RWPE2 (cell line): Measurements from ENCODE around the gene TENM4.
A peak's percentile ranks its signal among the peaks of the same experiment; 100 is the strongest.

Experiments
- ATAC-seq: fragments of 200-7000 bp; cut with Tn5 transposase; 3 replicates; pipeline ENCODE4 v1.9.1; 2021; ENCODE audit warnings: low read depth
- DNase-seq: peaks from one replicate; pipeline ENCODE4 v3.0.0-alpha.2; 2020; ENCODE audit warnings: low spot score
- H3K27ac ChIP-seq: fragments of 450-650 bp; 2 replicates; pipeline ENCODE4 v1.5.1; 2017; ENCODE audit warnings: mild to moderate bottlenecking; ENCODE audit not compliant: poor library complexity, severe bottlenecking
- H3K27me3 ChIP-seq: fragments of 250-450 bp; sonication (Bioruptor Pico); 2 replicates; pipeline ENCODE4 v1.5.1; 2021; ENCODE audit warnings: mild to moderate bottlenecking, moderate library complexity; ENCODE audit not compliant: insufficient read depth, poor library complexity, severe bottlenecking
- H3K36me3 ChIP-seq: fragments of 250-450 bp; sonication (Bioruptor Pico); 2 replicates; pipeline ENCODE4 v1.5.1; 2020; ENCODE audit warnings: low read depth, mild to moderate bottlenecking, moderate library complexity
- H3K4me1 ChIP-seq: fragments of 250-450 bp; sonication (Bioruptor Pico); 2 replicates; pipeline ENCODE4 v1.5.1; 2021; ENCODE audit warnings: mild to moderate bottlenecking, moderate library complexity; ENCODE audit not compliant: insufficient read depth, poor library complexity, severe bottlenecking
- H3K4me3 ChIP-seq: fragments of 250-450 bp; sonication (Bioruptor Pico); 2 replicates; pipeline ENCODE4 v1.5.1; 2021; ENCODE audit warnings: mild to moderate bottlenecking, moderate library complexity; ENCODE audit not compliant: severe bottlenecking
- H3K9me3 ChIP-seq: fragments of 250-450 bp; sonication (Bioruptor Pico); 2 replicates; pipeline ENCODE4 v1.5.1; 2021; ENCODE audit warnings: mild to moderate bottlenecking, moderate library complexity; ENCODE audit not compliant: severe bottlenecking
- TF ChIP-seq, protein P1 (sequence below): fragments of 450-650 bp; IDR thresholded peaks from one replicate; pipeline ENCODE4 v1.5.1; 2017; ENCODE audit warnings: mild to moderate bottlenecking, moderate library complexity; ENCODE audit not compliant: poor library complexity, severe bottlenecking

The TENM4 gene

GRCh38 chr11:78801161-78801884 lies 639.5 kb downstream of the TENM4 start:
- TF ChIP-seq, protein P1, sequence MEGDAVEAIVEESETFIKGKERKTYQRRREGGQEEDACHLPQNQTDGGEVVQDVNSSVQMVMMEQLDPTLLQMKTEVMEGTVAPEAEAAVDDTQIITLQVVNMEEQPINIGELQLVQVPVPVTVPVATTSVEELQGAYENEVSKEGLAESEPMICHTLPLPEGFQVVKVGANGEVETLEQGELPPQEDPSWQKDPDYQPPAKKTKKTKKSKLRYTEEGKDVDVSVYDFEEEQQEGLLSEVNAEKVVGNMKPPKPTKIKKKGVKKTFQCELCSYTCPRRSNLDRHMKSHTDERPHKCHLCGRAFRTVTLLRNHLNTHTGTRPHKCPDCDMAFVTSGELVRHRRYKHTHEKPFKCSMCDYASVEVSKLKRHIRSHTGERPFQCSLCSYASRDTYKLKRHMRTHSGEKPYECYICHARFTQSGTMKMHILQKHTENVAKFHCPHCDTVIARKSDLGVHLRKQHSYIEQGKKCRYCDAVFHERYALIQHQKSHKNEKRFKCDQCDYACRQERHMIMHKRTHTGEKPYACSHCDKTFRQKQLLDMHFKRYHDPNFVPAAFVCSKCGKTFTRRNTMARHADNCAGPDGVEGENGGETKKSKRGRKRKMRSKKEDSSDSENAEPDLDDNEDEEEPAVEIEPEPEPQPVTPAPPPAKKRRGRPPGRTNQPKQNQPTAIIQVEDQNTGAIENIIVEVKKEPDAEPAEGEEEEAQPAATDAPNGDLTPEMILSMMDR: no peak
- DNase-seq (no peak), ATAC-seq (peak; percentile 71)
- Histone ChIP-seq H3K27me3 (no peaks in the 10 kb centered on the region), H3K9me3 (no peaks in the 10 kb centered on the region), H3K36me3 (no peaks in the 10 kb centered on the region), H3K27ac (peak overlapping the region; percentile 73), H3K4me3 (no peak overlapping the region), H3K4me1 (peaks cover 37% of the 10 kb centered on the region)

DNA sequence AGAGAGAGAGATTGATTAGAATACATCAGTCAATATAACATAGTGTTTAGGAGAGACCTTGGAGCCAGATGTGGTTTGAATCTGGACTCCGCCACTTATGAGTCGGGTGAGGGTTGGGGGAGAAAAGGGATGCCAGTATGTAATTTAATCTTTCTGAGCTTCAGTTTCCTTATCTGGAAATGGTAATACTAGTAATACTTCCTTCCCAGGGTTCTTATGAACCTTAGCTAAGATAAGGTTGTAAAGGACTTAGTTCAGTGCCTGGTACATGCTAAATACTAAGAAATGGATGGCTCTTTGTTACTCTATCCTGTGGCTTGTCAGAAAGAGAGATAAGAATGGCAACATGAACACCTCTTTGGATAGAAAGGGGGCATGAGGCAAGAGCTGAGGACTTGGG lies 640.1 kb downstream of the TENM4 start:
- Histone ChIP-seq H3K36me3 (no peaks in the 10 kb centered on the region), H3K4me3 (no peak overlapping the region), H3K27ac (peak overlapping the region; percentile 73), H3K27me3 (no peaks in the 10 kb centered on the region), H3K4me1 (peaks cover 39% of the 10 kb centered on the region), H3K9me3 (no peaks in the 10 kb centered on the region)
- TF ChIP-seq, protein P1: no peak
- no peak for DNase-seq
- no peak; the same call in 2 of the 3 replicates for ATAC-seq

DNA sequence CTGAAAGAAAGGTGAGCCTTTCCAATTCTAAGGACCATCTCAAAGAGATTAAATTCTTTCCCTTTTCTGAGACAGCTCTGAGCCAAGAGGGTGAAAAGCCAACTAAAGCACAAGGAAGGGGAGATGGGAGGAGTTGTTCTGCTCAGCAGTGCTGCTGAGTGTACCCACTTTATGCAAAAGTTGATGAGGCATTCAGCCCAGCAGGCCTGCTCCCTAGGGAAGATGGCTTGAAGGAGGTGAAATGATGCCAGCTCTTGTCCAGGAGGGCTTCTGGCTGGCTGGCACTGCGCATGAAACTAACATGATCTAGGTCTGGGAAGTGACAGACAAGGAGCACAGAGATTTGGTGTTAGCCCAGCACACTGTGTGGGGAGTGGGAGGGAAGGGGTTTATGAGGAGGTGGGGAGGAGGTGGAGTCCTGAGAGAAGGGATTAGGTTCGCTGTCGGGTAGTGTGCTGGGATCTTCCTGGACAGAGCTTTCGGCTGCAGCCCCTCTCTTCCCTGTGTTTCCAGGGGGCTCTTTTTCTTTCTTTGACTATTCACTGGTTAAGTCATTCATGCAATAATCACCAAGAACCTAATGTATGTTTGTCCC lies 640.6 kb downstream of the TENM4 start:
- TF ChIP-seq, protein P1: no peak
- no peak for ATAC-seq

GRCh38 chr11:78798663-78799062 lies 642.2 kb downstream of the TENM4 start:
- no peaks in the 10 kb centered on the region for H3K27me3 ChIP-seq
- no peak overlapping the region for H3K4me3 ChIP-seq
- H3K4me1 ChIP-seq: peaks cover 39% of the 10 kb centered on the region
- no peaks in the 10 kb centered on the region for H3K36me3 ChIP-seq
- ATAC-seq (no peak), DNase-seq (no peak)
- H3K9me3 ChIP-seq: no peaks in the 10 kb centered on the region
- TF ChIP-seq, protein P1: peak; percentile 43
- no peak overlapping the region for H3K27ac ChIP-seq

More for the DNA sequence above, 640.6 kb downstream of the TENM4 start:
- Histone ChIP-seq H3K36me3 (no peaks in the 10 kb centered on the region), H3K4me3 (no peak overlapping the region), H3K27ac (peak overlapping the region; percentile 73), H3K9me3 (no peaks in the 10 kb centered on the region), H3K4me1 (peaks cover 39% of the 10 kb centered on the region), H3K27me3 (no peaks in the 10 kb centered on the region)
- DNase-seq: no peak

DNA sequence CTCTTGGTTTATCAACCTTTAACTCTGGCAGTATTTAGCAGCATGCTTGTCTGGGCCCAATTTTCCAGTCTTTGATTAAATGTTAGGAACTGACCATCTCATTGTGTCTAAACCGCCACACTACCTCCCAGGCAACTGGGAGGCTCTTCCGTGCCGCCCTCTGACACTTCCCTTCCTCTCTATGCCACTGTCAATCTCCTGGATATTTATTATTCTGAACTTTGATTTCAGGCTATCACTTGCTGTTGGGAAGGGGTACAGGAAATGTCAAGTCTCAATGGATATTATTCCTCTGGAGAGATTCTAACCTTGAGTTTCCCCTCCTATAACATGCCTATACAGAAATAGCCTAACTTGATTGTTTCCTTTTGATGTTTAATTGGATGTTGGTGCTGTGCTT lies 643.3 kb downstream of the TENM4 start:
- ATAC-seq (no peak), DNase-seq (no peak)
- no peaks in the 10 kb centered on the region for H3K36me3 ChIP-seq
- peaks cover 38% of the 10 kb centered on the region for H3K4me1 ChIP-seq
- no peaks in the 10 kb centered on the region for H3K27me3 ChIP-seq
- H3K27ac ChIP-seq: peak overlapping the region; percentile 77
- no peaks in the 10 kb centered on the region for H3K9me3 ChIP-seq
- TF ChIP-seq, protein P1: no peak
- no peak overlapping the region for H3K4me3 ChIP-seq
